Loucy (cell line): ENCODE results near the gene NOMO2.
"Not testable (repeated sequence)": the region's sequence is repeated elsewhere in the genome, so short reads cannot be mapped to it uniquely, and the experiment has no call there.

Source experiments
- H2AFZ ChIP-seq: fragments of 200-600 bp; sonication (generic); 2 replicates; pipeline ENCODE4 v1.6.0; 2016; ENCODE audit warnings: antibody characterized with exemption, mild to moderate bottlenecking, low read length, moderate library complexity
- H3F3A ChIP-seq: fragments of 200-600 bp; 2 replicates; pipeline ENCODE4 v1.6.0; 2016; ENCODE audit warnings: antibody characterized with exemption, low read depth, mild to moderate bottlenecking
- H3K27me3 ChIP-seq: fragments of 200-600 bp; sonication (generic); 2 replicates; pipeline ENCODE4 v1.6.1; 2014; ENCODE audit warnings: low read length, mild to moderate bottlenecking; ENCODE audit not compliant: insufficient read depth, poor library complexity, severe bottlenecking
- H3K36me3 ChIP-seq: fragments of 200-600 bp; sonication (generic); 2 replicates; pipeline ENCODE4 v1.6.1; 2016; ENCODE audit warnings: low read length; ENCODE audit not compliant: insufficient read depth
- H3K4me1 ChIP-seq: fragments of 200-600 bp; sonication (generic); 2 replicates; pipeline ENCODE4 v1.5.1; 2014; ENCODE audit warnings: low read length, mild to moderate bottlenecking; ENCODE audit not compliant: insufficient read depth, poor library complexity, severe bottlenecking
- H3K4me2 ChIP-seq: fragments of 200-600 bp; sonication (generic); 2 replicates; pipeline ENCODE4 v1.6.0; 2014; ENCODE audit warnings: antibody characterized with exemption, low read length, low read depth, mild to moderate bottlenecking; ENCODE audit not compliant: poor library complexity, severe bottlenecking
- H3K4me3 ChIP-seq: fragments of 200-600 bp; sonication (generic); 2 replicates; pipeline ENCODE4 v1.5.1; 2014; ENCODE audit warnings: low read length, mild to moderate bottlenecking, mixed read lengths; ENCODE audit not compliant: poor library complexity, severe bottlenecking
- H3K79me2 ChIP-seq: fragments of 200-600 bp; sonication (generic); 2 replicates; pipeline ENCODE4 v1.6.1; 2014; ENCODE audit warnings: low read length; ENCODE audit not compliant: insufficient read depth
- H3K9ac ChIP-seq: fragments of 200-600 bp; sonication (generic); 2 replicates; pipeline ENCODE4 v1.6.0; 2014; ENCODE audit warnings: mild to moderate bottlenecking, low read depth, low read length, moderate library complexity; ENCODE audit not compliant: poor library complexity, severe bottlenecking
- H3K9me2 ChIP-seq: fragments of 200-600 bp; sonication (generic); replicated peaks from 2 replicates; pipeline ENCODE4 v1.6.1; 2016; ENCODE audit warnings: low read depth, low read length, mixed read lengths
- H3K9me3 ChIP-seq: fragments of 200-600 bp; sonication (generic); 2 replicates; pipeline ENCODE4 v1.6.1; 2014; ENCODE audit warnings: mild to moderate bottlenecking, antibody characterized with exemption, low read length, low read depth; ENCODE audit not compliant: insufficient read depth
- H4K20me1 ChIP-seq: fragments of 200-600 bp; sonication (generic); 2 replicates; pipeline ENCODE4 v1.6.0; 2014; ENCODE audit warnings: antibody characterized with exemption, low read length, mild to moderate bottlenecking; ENCODE audit not compliant: insufficient read depth, poor library complexity, severe bottlenecking

The NOMO2 gene

DNA sequence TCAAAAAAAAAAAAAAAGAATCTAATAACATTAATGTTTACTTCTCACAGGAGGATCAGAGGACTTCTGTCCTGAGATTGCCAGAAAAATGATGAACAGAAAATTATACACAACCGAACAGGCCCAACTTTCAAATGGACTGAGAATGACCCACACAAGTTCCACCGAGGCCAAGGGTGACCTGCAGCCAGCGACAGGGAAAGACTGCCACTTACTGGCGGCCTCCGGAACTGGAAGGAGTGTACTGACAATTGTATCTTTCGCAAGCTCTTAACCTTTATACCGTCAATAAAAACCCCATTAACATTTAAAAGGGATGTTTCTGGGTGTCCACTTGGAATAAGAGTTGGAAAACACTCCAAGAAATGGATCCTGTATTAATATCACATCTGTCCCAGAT is 146.1 kb downstream of the NOMO2 start:
- not testable (repeated sequence) for H3K4me3 ChIP-seq, H4K20me1 ChIP-seq, H3K9me2 ChIP-seq, H3K9me3 ChIP-seq, H3F3A ChIP-seq, H3K4me1 ChIP-seq, H3K4me2 ChIP-seq, H3K36me3 ChIP-seq, H3K27me3 ChIP-seq, H2AFZ ChIP-seq, H3K79me2 ChIP-seq, H3K9ac ChIP-seq

DNA sequence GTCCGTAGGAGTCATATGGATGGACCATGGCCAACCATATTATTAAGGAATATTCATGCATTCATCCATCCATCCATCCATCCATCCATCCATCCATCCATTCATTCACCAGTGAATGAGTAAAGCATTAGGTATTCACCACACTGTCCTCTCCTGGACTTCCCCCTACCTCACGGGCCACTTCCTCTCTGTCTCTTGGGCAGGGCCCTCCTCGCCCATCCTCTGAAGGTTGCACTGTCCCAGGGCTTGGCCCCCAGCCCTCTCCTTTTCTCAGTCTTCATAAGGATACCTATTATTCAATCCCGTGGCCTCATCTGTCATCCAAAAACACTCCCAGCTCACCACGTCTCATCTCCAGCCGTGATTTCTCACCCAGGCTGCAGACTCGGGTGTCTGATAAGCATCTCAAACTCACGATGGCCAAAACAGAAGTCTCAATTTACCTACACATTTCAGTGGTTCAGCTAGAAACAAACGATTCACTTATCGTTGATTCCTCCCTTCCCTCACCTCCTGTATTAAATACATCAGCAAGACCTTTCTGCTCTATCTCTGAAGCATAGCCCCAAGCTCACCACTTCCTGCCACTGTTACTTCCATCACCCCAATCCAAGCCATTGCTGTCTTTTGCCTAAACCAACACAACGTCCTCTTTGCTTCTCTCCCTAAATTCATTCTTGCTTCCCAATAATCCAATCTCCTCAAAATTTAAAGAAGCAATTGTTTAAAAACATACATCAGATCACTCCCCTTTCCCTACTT is 152.2 kb downstream of the NOMO2 start:
- not testable (repeated sequence) for H3K4me1 ChIP-seq, H3F3A ChIP-seq, H3K9me3 ChIP-seq, H3K4me3 ChIP-seq, H3K9ac ChIP-seq, H3K4me2 ChIP-seq, H3K79me2 ChIP-seq, H3K27me3 ChIP-seq, H3K9me2 ChIP-seq, H2AFZ ChIP-seq, H3K36me3 ChIP-seq, H4K20me1 ChIP-seq

DNA sequence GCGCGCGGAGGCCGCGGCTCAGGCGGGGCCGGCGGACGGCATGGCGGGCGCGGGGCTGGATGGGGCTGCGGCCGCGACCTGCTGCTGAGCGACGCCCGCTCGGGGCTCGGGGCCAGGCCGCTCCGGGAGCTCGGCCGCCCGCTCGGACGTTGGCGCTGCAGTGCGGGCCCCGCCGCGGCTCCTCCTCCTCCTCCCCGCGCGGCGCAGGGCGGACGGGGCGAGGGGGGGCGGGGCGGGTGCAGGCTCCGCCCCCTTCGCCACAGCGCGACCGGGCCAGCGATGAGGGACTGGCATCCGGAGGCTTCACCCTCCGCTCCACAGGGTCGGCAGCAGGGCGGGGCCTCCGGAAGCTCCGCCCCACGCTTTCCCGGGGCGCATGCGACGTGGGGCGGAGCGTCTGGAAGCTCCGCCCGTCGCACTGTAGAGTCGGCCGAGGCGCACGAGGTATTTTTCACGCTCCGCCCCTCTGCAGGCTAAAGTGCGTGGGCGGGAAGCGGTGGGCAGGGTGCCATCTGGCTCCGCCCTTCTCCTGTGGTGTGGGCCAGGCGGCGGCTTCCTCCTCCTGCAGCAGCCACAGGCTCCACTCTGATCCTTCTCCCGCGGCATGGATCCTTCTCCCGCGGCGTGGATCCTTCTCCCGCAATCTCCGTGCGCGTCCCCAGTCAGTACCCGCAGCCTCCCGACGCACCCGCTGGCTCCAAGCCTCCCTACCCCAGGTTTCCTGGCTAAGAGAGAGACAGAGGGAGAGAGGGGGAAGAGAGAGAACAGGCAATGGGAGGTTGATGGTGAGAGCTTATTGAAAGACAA is 159.8 kb downstream of the NOMO2 start:
- not testable (repeated sequence) for H2AFZ ChIP-seq, H3K4me2 ChIP-seq, H3K27me3 ChIP-seq, H3K4me3 ChIP-seq, H3K9me2 ChIP-seq, H3K9me3 ChIP-seq, H3K4me1 ChIP-seq, H3K9ac ChIP-seq, H3K79me2 ChIP-seq, H3K36me3 ChIP-seq, H3F3A ChIP-seq, H4K20me1 ChIP-seq

DNA sequence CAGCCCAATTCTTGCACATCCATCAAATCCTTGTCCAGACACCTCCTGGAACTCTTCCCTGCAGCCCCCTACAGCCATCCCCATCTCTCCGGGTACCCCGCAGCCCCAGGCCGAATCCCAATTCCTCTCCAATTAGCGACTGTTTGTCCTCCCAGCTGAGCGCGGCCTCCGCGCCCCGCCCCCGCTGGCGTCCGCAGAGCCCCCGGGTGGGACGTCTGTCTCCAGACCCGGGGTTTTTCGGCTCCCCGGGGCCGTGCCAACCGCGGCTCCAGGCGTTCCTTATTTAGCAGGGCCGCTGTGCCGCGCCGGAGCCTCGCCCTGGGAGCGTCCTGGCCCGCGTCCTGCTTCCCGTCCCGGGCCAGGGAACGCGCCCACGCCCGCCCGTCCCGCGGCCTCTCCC is 160.7 kb downstream of the NOMO2 start:
- H3K4me3 ChIP-seq: not testable (repeated sequence)

DNA sequence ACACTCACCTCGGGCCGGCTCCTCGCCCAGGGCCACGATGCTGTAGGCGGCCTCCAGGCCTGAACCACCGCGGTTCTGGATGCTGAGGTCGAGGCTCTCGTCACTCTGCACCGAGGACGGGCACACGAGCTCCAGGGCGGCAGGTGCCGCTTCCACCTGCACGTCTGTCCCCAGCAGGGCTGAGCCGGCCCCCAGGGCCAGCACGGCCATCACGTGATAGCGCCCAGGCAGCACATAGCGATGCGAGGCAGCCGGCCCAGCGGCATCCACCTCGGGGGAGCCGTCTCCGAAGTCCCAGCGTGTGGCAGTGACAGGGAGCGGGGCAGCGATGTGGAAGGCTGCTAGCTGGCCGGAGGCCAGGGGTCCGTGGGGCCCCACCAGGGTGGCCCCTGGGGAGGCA is 167.5 kb downstream of the NOMO2 start:
- H3K79me2 ChIP-seq, H3K9me3 ChIP-seq, H3K4me1 ChIP-seq, H4K20me1 ChIP-seq, H3K4me3 ChIP-seq, H3K4me2 ChIP-seq, H3F3A ChIP-seq, H2AFZ ChIP-seq, H3K9me2 ChIP-seq, H3K27me3 ChIP-seq, H3K9ac ChIP-seq, H3K36me3 ChIP-seq: not testable (repeated sequence)

More for the DNA sequence above, 160.7 kb downstream of the NOMO2 start:
- not testable (repeated sequence) for H3K79me2 ChIP-seq, H3F3A ChIP-seq, H3K27me3 ChIP-seq, H3K9me2 ChIP-seq, H3K4me1 ChIP-seq, H2AFZ ChIP-seq, H3K36me3 ChIP-seq, H3K9me3 ChIP-seq, H3K4me2 ChIP-seq, H3K9ac ChIP-seq, H4K20me1 ChIP-seq

DNA sequence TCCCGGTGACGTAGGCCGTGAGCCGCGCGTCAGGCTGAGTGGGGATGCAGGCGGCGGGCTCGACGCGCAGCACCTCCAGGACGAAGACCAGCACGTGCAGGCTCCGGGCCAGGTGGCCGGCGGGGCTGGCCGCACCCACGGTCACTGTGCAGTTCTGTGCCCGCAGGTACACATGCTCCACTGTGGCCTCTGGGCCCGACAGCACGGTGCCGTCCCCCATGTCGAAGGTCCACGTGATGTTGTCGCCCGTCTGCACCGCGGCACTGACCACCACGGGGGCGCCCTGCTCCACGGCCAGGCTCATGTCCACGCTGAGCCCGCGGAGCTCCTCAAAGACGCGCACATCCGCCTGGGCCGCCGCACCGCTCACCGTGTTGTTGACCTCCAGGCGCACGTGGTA is 174.1 kb downstream of the NOMO2 start:
- not testable (repeated sequence) for H4K20me1 ChIP-seq, H3K4me1 ChIP-seq, H3K9me3 ChIP-seq, H3K4me3 ChIP-seq, H3K4me2 ChIP-seq, H3F3A ChIP-seq, H3K36me3 ChIP-seq, H3K9me2 ChIP-seq, H2AFZ ChIP-seq, H3K27me3 ChIP-seq, H3K79me2 ChIP-seq, H3K9ac ChIP-seq

DNA sequence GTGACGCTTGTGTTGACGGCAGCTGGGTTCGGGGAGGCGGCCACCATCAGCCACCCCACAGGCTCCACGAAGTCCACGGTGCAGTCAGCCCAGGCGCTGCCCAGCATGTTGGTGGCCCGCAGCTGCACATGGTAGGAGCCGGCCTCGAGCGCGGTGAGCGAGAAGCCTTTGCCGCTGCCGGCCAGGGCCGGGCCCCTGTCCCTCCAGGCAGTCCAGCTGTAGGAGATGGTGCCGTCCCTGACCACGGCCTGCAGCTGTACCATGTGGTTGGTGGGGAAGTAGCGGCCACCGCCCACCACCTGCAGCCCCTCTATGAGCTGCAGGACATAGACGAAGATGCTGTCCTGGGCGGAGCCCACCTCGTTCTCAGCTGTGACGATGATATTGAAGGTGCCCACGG is 175.4 kb downstream of the NOMO2 start:
- not testable (repeated sequence) for H3K4me3 ChIP-seq, H3K79me2 ChIP-seq, H3K36me3 ChIP-seq, H3K9me3 ChIP-seq, H3F3A ChIP-seq, H4K20me1 ChIP-seq, H3K4me2 ChIP-seq, H2AFZ ChIP-seq, H3K9ac ChIP-seq, H3K27me3 ChIP-seq, H3K9me2 ChIP-seq, H3K4me1 ChIP-seq
